ENCODE data around the gene CDC34.
A peak's percentile ranks its signal among the peaks of the same experiment; 100 is the strongest.

The CDC34 gene

GRCh38 chr19:493391-494170, 38.0 kb upstream of the CDC34 start:
- TF ChIP-seq CTCF (IDR thresholded peaks at IDR 0.05): no peak

GRCh38 chr19:494171-495080, 37.1 kb upstream of the CDC34 start:
- Histone ChIP-seq H3K4me3 (ENCODE audit: low read depth in 1 of 2, low read length in 1 of 2) (no peak overlapping the region), H3K27me3 (peaks cover 60% of the 10 kb centered on the region), H3K4me1 (ENCODE audit: control insufficient read depth in 1 of 2, insufficient read depth in 1 of 2, low read depth in 1 of 2, low read length in 1 of 2) (peaks cover 19 to 44% of the 10 kb centered on the region in 2 experiments), H3K36me3 (no peaks in the 10 kb centered on the region), H3K9me3 (no peaks in the 10 kb centered on the region), H3K27ac (no peak overlapping the region)
- TF ChIP-seq CTCF (IDR thresholded peaks at IDR 0.05): no peak

More at GRCh38 chr19:493391-494170, 38.0 kb upstream of the CDC34 start:
- no peak overlapping the region for H3K4me3 ChIP-seq (ENCODE audit: low read depth in 1 of 2, low read length in 1 of 2)
- H3K27ac ChIP-seq: no peak overlapping the region
- no peaks in the 10 kb centered on the region for H3K36me3 ChIP-seq
- peaks cover 21 to 44% of the 10 kb centered on the region in 2 experiments for H3K4me1 ChIP-seq (ENCODE audit: control insufficient read depth in 1 of 2, insufficient read depth in 1 of 2, low read depth in 1 of 2, low read length in 1 of 2)
- no peaks in the 10 kb centered on the region for H3K9me3 ChIP-seq
- peaks cover 52% of the 10 kb centered on the region for H3K27me3 ChIP-seq

GRCh38 chr19:495081-495401, 36.5 kb upstream of the CDC34 start:
- H3K27ac ChIP-seq: peak overlapping the region; percentile 2
- no peak overlapping the region for H3K4me3 ChIP-seq (ENCODE audit: low read depth in 1 of 2, low read length in 1 of 2)
- TF ChIP-seq CTCF (IDR thresholded peaks at IDR 0.05): no peak
- H3K27me3 ChIP-seq: peaks cover 66% of the 10 kb centered on the region
- peaks cover 13 to 37% of the 10 kb centered on the region in 2 experiments for H3K4me1 ChIP-seq (ENCODE audit: control insufficient read depth in 1 of 2, insufficient read depth in 1 of 2, low read depth in 1 of 2, low read length in 1 of 2)
- H3K36me3 ChIP-seq: no peaks in the 10 kb centered on the region
- H3K9me3 ChIP-seq: no peaks in the 10 kb centered on the region

- peaks cover 13 to 32% of the 10 kb centered on the region in 2 experiments for H3K4me1 ChIP-seq (ENCODE audit: control insufficient read depth in 1 of 2, insufficient read depth in 1 of 2, low read depth in 1 of 2, low read length in 1 of 2)
- H3K4me3 ChIP-seq (ENCODE audit: low read depth in 1 of 2, low read length in 1 of 2): no peak overlapping the region
- peaks cover 71% of the 10 kb centered on the region for H3K27me3 ChIP-seq
- no peaks in the 10 kb centered on the region for H3K36me3 ChIP-seq
- no peaks in the 10 kb centered on the region for H3K9me3 ChIP-seq
- TF ChIP-seq CTCF (IDR thresholded peaks at IDR 0.05): peak; percentile 92
- H3K27ac ChIP-seq: peak overlapping the region; percentile 2
Measured at GRCh38 chr19:495402-496111, 36.0 kb upstream of the CDC34 start.

- H3K36me3 ChIP-seq: no peaks in the 10 kb centered on the region
- peak within 1 kb of the TSS in 1 of 2 experiments; percentile 53 for H3K4me3 ChIP-seq (ENCODE audit: low read depth in 1 of 2, low read length in 1 of 2)
- TF ChIP-seq CTCF (IDR thresholded peaks at IDR 0.05): no peak
- H3K9me3 ChIP-seq: no peaks in the 10 kb centered on the region
- peaks cover 71% of the 10 kb centered on the region for H3K27me3 ChIP-seq
- H3K4me1 ChIP-seq (ENCODE audit: control insufficient read depth in 1 of 2, insufficient read depth in 1 of 2, low read depth in 1 of 2, low read length in 1 of 2): peaks cover 17 to 37% of the 10 kb centered on the region in 2 experiments
- peak within 1 kb of the TSS; percentile 2 for H3K27ac ChIP-seq
Measured at GRCh38 chr19:496112-496665, 35.4 kb upstream of the CDC34 start, which contains the start of gene MADCAM1. Gene MADCAM1, plus strand, starts transcription at chr19:496486. Its CDS starts 14 bp downstream, at chr19:496500.
